HUDEP-2 (cell line): ENCODE measurements around the gene PSRC1.

Source experiments
- DNase-seq, 76 experiments: peaks; one replicate each; lab custom pipeline; 2025; ENCODE audit not compliant: unreplicated experiment in 76 of 76; lab: John Stamatoyannopoulos, UW

PSRC1 gene

GRCh38 chr1:109248797-109249629 lies 33.9 kb downstream of the PSRC1 start, which contains the start of gene CELSR2:
Gene CELSR2, plus strand, starts transcription at chr1:109249539. Its CDS starts 541 bp downstream, at chr1:109250080.
- DNase-seq: peak in 55 of 76 experiments; percentile 4 to 65 (median 44)

GRCh38 chr1:109248444-109248796 lies 34.5 kb downstream of the PSRC1 start:
- no peak for DNase-seq

GRCh38 chr1:109247401-109248365 lies 35.3 kb downstream of the PSRC1 start:
- no peak for DNase-seq

- no peak for DNase-seq
Measured at GRCh38 chr1:109246141-109246551, 36.8 kb downstream of the PSRC1 start.

- DNase-seq: no peak
Measured at GRCh38 chr1:109243860-109244552, 38.9 kb downstream of the PSRC1 start.

GRCh38 chr1:109243221-109243620 lies 39.7 kb downstream of the PSRC1 start:
- no peak for DNase-seq

DNA sequence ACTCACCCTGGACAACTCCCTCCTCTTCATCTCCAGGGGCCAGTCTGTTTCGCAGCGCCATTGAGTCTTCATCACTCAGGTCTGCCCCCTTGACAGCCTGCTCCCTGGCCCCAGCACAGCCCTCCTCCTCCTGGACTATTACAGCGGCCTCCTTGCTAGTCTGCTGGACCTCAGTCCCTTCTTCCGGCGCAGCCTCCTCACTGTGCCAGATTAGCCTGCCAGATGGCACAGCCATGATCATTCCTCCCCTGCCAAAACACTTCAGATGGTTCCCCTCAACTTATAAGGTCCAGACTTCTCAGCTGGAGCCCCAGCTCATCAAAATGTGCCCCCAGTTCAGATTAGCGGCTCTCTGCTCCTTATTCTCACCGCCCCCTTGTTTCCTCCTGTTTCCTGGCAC lies 40.6 kb downstream of the PSRC1 start:
- DNase-seq: no peak

- DNase-seq: no peak
Measured at GRCh38 chr1:109241841-109242345, 41.1 kb downstream of the PSRC1 start.

DNA sequence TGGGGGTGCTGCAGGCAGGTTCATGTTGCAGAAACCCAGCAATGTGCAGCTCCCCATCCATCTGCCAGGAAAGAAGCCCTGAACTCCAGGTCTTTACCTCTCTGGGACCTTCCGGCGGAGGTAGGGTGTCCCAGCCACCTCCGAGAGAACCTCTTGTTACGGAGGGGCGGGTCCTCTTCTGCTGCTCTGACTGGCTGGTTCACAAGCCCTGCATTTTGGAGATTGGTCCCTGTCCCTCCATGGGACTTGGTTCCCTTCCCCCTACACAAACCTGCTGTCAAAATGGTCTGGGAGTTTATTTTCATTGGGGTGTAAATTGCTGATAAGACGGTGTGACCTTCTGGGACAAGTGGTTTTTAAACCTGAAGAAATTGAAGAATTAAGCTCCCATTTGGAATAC lies 41.6 kb downstream of the PSRC1 start:
- peak in 2 of 76 experiments; percentile 7 to 10 for DNase-seq

GRCh38 chr1:109240158-109241152 lies 42.5 kb downstream of the PSRC1 start:
- peak in 13 of 76 experiments; percentile 5 to 24 (median 12) for DNase-seq

- peak in 46 of 76 experiments; percentile 5 to 66 (median 28) for DNase-seq
Measured at GRCh38 chr1:109239409-109240068, 43.4 kb downstream of the PSRC1 start.

DNA sequence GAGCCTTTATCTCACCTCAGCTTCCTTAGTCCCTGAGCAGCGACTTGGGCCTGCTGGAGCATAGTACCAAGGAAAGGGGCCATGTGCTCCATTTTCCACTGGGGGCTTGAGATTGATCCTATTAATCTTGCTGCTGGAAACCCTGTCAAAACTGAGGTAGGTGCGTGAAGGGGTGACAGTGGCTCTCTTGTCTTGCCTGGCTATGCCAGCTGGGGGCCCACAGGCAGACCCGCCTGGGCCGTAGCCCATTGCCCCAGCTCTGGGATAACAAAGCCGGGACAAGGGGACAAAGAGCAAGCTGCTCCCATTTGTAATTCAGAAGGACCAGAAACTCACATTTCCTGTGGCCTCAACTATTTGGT lies 43.9 kb downstream of the PSRC1 start:
- no peak for DNase-seq

- DNase-seq: no peak
Measured at GRCh38 chr1:109238382-109238781, 44.6 kb downstream of the PSRC1 start.

DNA sequence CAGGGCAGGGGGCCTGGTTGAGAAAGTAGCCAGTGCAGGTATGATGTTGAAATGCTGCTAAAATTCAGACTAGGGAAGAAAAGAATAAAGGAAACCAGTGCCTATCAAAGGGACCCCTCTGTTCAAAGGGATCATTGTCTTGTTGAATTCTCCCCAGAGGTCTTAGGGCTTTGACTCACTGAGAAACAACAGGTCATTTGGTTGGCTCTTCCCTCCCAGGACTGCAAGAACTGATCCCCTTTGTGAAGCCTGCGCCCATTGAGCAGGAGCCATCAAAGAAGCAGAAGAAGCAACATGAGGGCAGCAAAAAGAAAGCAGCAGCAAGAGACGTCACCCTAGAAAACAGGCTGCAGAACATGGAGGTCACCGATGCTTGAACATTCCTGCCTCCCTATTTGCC lies 45.4 kb downstream of the PSRC1 start:
- no peak for DNase-seq

DNA sequence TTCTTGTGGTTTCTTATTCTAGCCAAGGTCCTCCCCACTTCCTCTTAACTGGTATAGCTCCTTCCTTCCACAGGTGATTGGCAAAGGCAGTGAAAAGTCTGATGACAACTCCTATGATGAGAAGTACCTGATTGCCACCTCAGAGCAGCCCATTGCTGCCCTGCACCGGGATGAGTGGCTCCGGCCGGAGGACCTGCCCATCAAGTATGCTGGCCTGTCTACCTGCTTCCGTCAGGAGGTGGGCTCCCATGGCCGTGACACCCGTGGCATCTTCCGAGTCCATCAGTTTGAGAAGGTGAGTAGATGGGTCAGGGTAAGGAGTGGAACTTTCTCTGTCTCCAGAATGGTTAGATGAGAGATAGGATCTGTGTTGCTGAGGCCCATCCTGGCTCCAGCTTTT lies 47.8 kb downstream of the PSRC1 start:
- no peak for DNase-seq

- no peak for DNase-seq
Measured at GRCh38 chr1:109231066-109231465, 51.9 kb downstream of the PSRC1 start.
